Upper lobe of left lung (tissue), 6 donors: Measurements from ENCODE around the gene PCDH17. TPM values are rescaled to one million over a fixed set of nuclear protein-coding genes. Genes with fewer than 3 reads are reported as not detected.

Experiments used
- ATAC-seq, 2 donors: fragments of 200-7000 bp; cut with Tn5 transposase; one replicate each; pipeline ENCODE4 v1.9.1; 2022; ENCODE audit warnings: mild to moderate bottlenecking in 2 of 2, moderate library complexity in 2 of 2; ENCODE audit not compliant: low FRiP score in 2 of 2
- DNase-seq, 2 donors: peaks; one replicate each; pipeline ENCODE4 v3.0.0-alpha.2; 2019 to 2020
- H3K27ac ChIP-seq, 4 donors: fragments of 200-600 bp; sonication (generic); one replicate each; pipeline ENCODE4 v1.5.1; 2016 to 2019
- H3K27me3 ChIP-seq, 4 donors: fragments of 200-600 bp; sonication (generic); one replicate each; pipeline ENCODE4 v1.5.1; 2017 to 2019
- H3K36me3 ChIP-seq, 4 donors: fragments of 200-600 bp; sonication (generic); one replicate each; pipeline ENCODE4 v1.5.1; 2016 to 2019
- H3K4me1 ChIP-seq, 4 donors: fragments of 200-600 bp; sonication (generic); one replicate each; pipeline ENCODE4 v1.5.1; 2018 to 2019
- H3K4me3 ChIP-seq, 4 donors: fragments of 200-600 bp; sonication (generic); one replicate each; pipeline ENCODE4 v1.5.1; 2017 to 2019; ENCODE audit warnings: mild to moderate bottlenecking in 2 of 4, moderate library complexity in 1 of 4
- H3K9me3 ChIP-seq, 4 donors: fragments of 200-600 bp; sonication (generic); one replicate each; pipeline ENCODE4 v1.5.1; 2018 to 2019
- CTCF ChIP-seq, 6 experiments: fragments of 450-650 bp in 4 of 6; fragments of 200-600 bp in 2 of 6; sonication (generic) in 2 of 6; IDR thresholded peaks; one replicate each; pipeline ENCODE4 v1.5.1; 2016 to 2019; ENCODE audit warnings: antibody characterized with exemption in 6 of 6
- EP300 ChIP-seq, 4 donors: sonication (generic); formaldehyde crosslinking; IDR thresholded peaks; one replicate each; pipeline ENCODE4 v1.5.1; 2017; ENCODE audit warnings: antibody characterized with exemption in 4 of 4, control low read depth in 2 of 4
- POLR2A ChIP-seq, 4 donors: fragments of 450-650 bp; IDR thresholded peaks; one replicate each; pipeline ENCODE4 v1.5.1; 2016 to 2017; ENCODE audit warnings: antibody characterized with exemption in 4 of 4, mild to moderate bottlenecking in 2 of 4
- POLR2AphosphoS5 ChIP-seq, 2 donors: sonication (generic); formaldehyde crosslinking; IDR thresholded peaks; one replicate each; pipeline ENCODE4 v1.5.1; 2017; ENCODE audit warnings: antibody characterized with exemption in 2 of 2
- WGBS, 2 donors: methylation state at CpG; one replicate each; pipeline ENCODE4 v1.1.5; 2017 to 2018; 5-methylcytosine and 5-hydroxymethylcytosine counted together
- total RNA-seq, 6 donors: library from RNA; depleted of rRNA in 4 of 6; stranded (reverse); fragments of >200 nt in 4 of 6; gene quantifications; one replicate each; pipeline versions ENCODE4 v1.1.0 to v1.2.1, GENCODE V29; 2016 to 2021
- donor health status: DM: no; HTN: no; CAD: no; lungs with moderate emphysema.
- donor health status: DM: no; HTN: yes; CAD: no; lungs with severe emphysema.

Gene PCDH17
- total RNA-seq, 6 donors from 2014 or later: 16.8 to 67.9 (median 25.8) TPM

- Histone ChIP-seq H3K4me1 (no peaks in the 10 kb centered on the region), H3K4me3 (peak overlapping the region in 2 of 4 donors; percentile 45 to 63), H3K9me3 (peaks cover 0 to 4% (median 0%) of the 10 kb centered on the region in 4 donors), H3K27me3 (peaks cover 0 to 14% (median 6%) of the 10 kb centered on the region in 4 donors), H3K36me3 (no peaks in the 10 kb centered on the region), H3K27ac (no peak overlapping the region)
- TF ChIP-seq EP300 (IDR thresholded peaks at IDR 0.05): no peak
- no peak for TF ChIP-seq POLR2A (IDR thresholded peaks at IDR 0.05)
- no peak for TF ChIP-seq CTCF (IDR thresholded peaks at IDR 0.05)
- TF ChIP-seq POLR2AphosphoS5 (IDR thresholded peaks at IDR 0.05): no peak
- DNase-seq (no peak), ATAC-seq (no peak)
- WGBS, 2 donors: 59 to 65% methylated on average over 4 of the region's 4 CpGs
These were observed 6.8 kb downstream of the PCDH17 start for GRCh38 chr13:57638186-57638890.

- no peak for DNase-seq
- Histone ChIP-seq H3K27me3 (no peaks in the 10 kb centered on the region), H3K4me1 (no peaks in the 10 kb centered on the region), H3K4me3 (peak overlapping the region in 1 of 4 donors; percentile 63), H3K9me3 (no peaks in the 10 kb centered on the region), H3K36me3 (no peaks in the 10 kb centered on the region), H3K27ac (no peak overlapping the region)
- no peak for ATAC-seq
- WGBS, 2 donors: 63 to 72% methylated on average over 4 of the region's 4 CpGs
- TF ChIP-seq CTCF (IDR thresholded peaks at IDR 0.05) (no peak), POLR2AphosphoS5 (IDR thresholded peaks at IDR 0.05) (no peak), POLR2A (IDR thresholded peaks at IDR 0.05) (no peak), EP300 (IDR thresholded peaks at IDR 0.05) (no peak)
These were observed 9.1 kb downstream of the PCDH17 start for GRCh38 chr13:57640607-57641006.

- TF ChIP-seq POLR2A (IDR thresholded peaks at IDR 0.05) (no peak), POLR2AphosphoS5 (IDR thresholded peaks at IDR 0.05) (no peak), EP300 (IDR thresholded peaks at IDR 0.05) (no peak), CTCF (IDR thresholded peaks at IDR 0.05) (no peak)
- H3K4me3 ChIP-seq: no peak overlapping the region
- H3K9me3 ChIP-seq: no peaks in the 10 kb centered on the region
- 48 to 79% methylated on average over 3 of the region's 3 CpGs for WGBS, 2 donors
- H3K36me3 ChIP-seq: no peaks in the 10 kb centered on the region
- no peak overlapping the region for H3K27ac ChIP-seq
- no peaks in the 10 kb centered on the region for H3K27me3 ChIP-seq
- no peak for ATAC-seq
- no peak for DNase-seq
- no peaks in the 10 kb centered on the region for H3K4me1 ChIP-seq
These were observed 9.5 kb downstream of the PCDH17 start for GRCh38 chr13:57641051-57641450.

GRCh38 chr13:57644106-57644505 is 12.6 kb downstream of the PCDH17 start:
- no peaks in the 10 kb centered on the region for H3K9me3 ChIP-seq
- H3K4me1 ChIP-seq: no peaks in the 10 kb centered on the region
- ATAC-seq: no peak
- WGBS, 2 donors: 56 to 71% methylated on average over 3 of the region's 3 CpGs
- no peak overlapping the region for H3K27ac ChIP-seq
- H3K27me3 ChIP-seq: no peaks in the 10 kb centered on the region
- no peak for TF ChIP-seq CTCF (IDR thresholded peaks at IDR 0.05)
- no peak for TF ChIP-seq POLR2AphosphoS5 (IDR thresholded peaks at IDR 0.05)
- no peaks in the 10 kb centered on the region for H3K36me3 ChIP-seq
- H3K4me3 ChIP-seq: no peak overlapping the region
- DNase-seq: no peak
